ENCODE measurements around the gene SOD3.

DNA sequence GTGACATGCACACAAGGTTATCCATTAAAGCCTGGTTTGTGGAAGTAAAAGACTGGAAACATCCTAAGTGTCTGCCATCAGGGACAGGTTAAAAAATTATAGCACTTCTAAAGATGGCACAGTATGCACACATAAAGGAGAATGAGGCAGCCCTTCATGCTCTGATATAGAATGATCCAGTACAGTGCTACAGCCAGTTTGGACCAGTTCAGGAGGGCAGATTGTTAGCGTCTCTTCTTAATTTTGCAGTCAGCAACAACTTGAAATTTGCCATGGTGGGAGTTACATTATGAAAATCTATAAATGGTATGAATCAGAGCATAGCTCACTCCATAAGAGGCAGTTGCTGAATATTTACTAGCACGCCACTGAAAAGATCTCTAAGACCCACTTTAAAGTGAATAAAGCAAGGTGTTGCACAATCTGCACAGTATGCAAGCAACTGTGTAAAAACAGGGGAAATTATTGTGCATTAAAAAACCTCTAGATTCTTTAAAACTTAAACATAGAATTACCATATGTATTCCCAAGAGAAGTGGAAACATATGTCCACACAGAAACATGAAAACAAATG lies 20.3 kb upstream of the SOD3 start:
- TF ChIP-seq FOXJ3 (CRISPR knock-in tag; IDR thresholded peaks at IDR 0.05; ENCODE audit: borderline replicate concordance) (no peak), ZBTB43 (CRISPR knock-in tag; IDR thresholded peaks at IDR 0.05) (no peak), JAZF1 (CRISPR knock-in tag; IDR thresholded peaks at IDR 0.05) (no peak), NFYB (CRISPR knock-in tag; conservative IDR thresholded peaks at IDR 0.05; ENCODE audit: low read depth) (no peak), ZMAT4 (CRISPR knock-in tag; IDR thresholded peaks at IDR 0.05) (no peak), CTCF (IDR thresholded peaks at IDR 0.05) (no peak), ELF4 (CRISPR knock-in tag; IDR thresholded peaks at IDR 0.05; ENCODE audit: low read depth) (no peak), PRRX2 (CRISPR knock-in tag; IDR thresholded peaks at IDR 0.05) (no peak)
- TF ChIP-seq, protein P1, sequence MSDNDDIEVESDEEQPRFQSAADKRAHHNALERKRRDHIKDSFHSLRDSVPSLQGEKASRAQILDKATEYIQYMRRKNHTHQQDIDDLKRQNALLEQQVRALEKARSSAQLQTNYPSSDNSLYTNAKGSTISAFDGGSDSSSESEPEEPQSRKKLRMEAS (CRISPR knock-in tag; IDR thresholded peaks at IDR 0.05) = no peak
